GM12878 (cell line): Measurements from ENCODE around the gene COIL. TPM values are rescaled to one million over a fixed set of nuclear protein-coding genes. Genes with fewer than 3 reads are reported as not detected.
A peak's percentile ranks its signal among the peaks of the same experiment; 100 is the strongest.

Experiments
- ATAC-seq: fragments of 200-7000 bp; cut with Tn5 transposase; 3 replicates; pipeline ENCODE4 v1.9.1; 2020; ENCODE audit warnings: mild to moderate bottlenecking, moderate library complexity
- BruUV-seq: library from RNA; stranded (reverse); fragments of 400-500 nt; replicated peaks from 2 replicates; lab custom pipeline; 2021; lab: Mats Ljungman, UMichigan
- CTCF ChIA-PET: fragments of 300-600 bp; sonication (Branson Sonifier 250); formaldehyde crosslinking; extraction: SDS; loops from one replicate; lab custom pipeline; 2021; ENCODE audit warnings: inconsistent platforms; lab: Yijun Ruan, JAX
- POLR2A ChIA-PET: fragments of 350-600 bp; formaldehyde crosslinking; extraction: SDS; loops from one replicate; lab custom pipeline; 2021; ENCODE audit warnings: inconsistent platforms; lab: Charles Lee
- RAD21 ChIA-PET: fragments of 300-600 bp; sonication (Branson Sonifier 250); formaldehyde crosslinking; loops from one replicate; lab custom pipeline; 2023; ENCODE audit warnings: antibody characterized with exemption; ENCODE audit not compliant: unreplicated experiment; lab: Charles Lee
- SMC1A ChIA-PET: fragments of 300-600 bp; sonication (Branson Sonifier 250); formaldehyde crosslinking; loops from one replicate; lab custom pipeline; 2023; ENCODE audit not compliant: unreplicated experiment, uncharacterized antibody; lab: Charles Lee
- DNase-seq: peaks from one replicate; pipeline ENCODE4 v3.0.0-alpha.2; 2011; ENCODE audit warnings: low read depth, low spot score
- FAIRE-seq: peaks from 3 replicates; lab custom pipeline; 2011; peaks lifted over from hg19 to GRCh38; lab: Jason Lieb, UNC
- H2AFZ ChIP-seq: 2 replicates; pipeline ENCODE4 v1.6.0; 2011; ENCODE audit warnings: low read depth, low read length, control low read depth; ENCODE audit not compliant: control insufficient read depth
- H3K27ac ChIP-seq: 2 replicates; pipeline ENCODE4 v1.5.1; 2011; ENCODE audit warnings: control low read depth; ENCODE audit not compliant: control insufficient read depth, insufficient read depth
- H3K27me3 ChIP-seq, 2 experiments: replicated peaks in 1 of 2; 2 replicates each; pipeline versions ENCODE4 v1.6.0 to v1.6.1; 2011; ENCODE audit warnings: low read length in 1 of 2; ENCODE audit not compliant: control insufficient read depth in 2 of 2, insufficient read depth in 2 of 2
- H3K36me3 ChIP-seq, 2 experiments: 2 replicates each; pipeline ENCODE4 v1.5.1; 2011; ENCODE audit warnings: low read length in 1 of 2; ENCODE audit not compliant: control insufficient read depth in 2 of 2, insufficient read depth in 2 of 2
- H3K4me1 ChIP-seq: 2 replicates; pipeline ENCODE4 v1.6.1; 2011; ENCODE audit warnings: mild to moderate bottlenecking, low read length, moderate library complexity, mixed read lengths; ENCODE audit not compliant: control insufficient read depth, insufficient read depth
- H3K4me2 ChIP-seq: 2 replicates; pipeline ENCODE4 v1.6.0; 2011; ENCODE audit warnings: control low read depth; ENCODE audit not compliant: control insufficient read depth, insufficient read depth
- H3K4me3 ChIP-seq: fragments of 200-600 bp; sonication (generic); 2 replicates; pipeline ENCODE4 v1.5.1; 2016
- H3K79me2 ChIP-seq: 2 replicates; pipeline ENCODE4 v1.6.0; 2011; ENCODE audit warnings: low read length; ENCODE audit not compliant: control insufficient read depth, insufficient read depth
- H3K9ac ChIP-seq: 2 replicates; pipeline ENCODE4 v1.8.0; 2011; ENCODE audit warnings: low read length, control low read depth, mixed read lengths; ENCODE audit not compliant: control insufficient read depth, insufficient read depth
- H3K9me3 ChIP-seq: replicated peaks from 3 replicates; pipeline ENCODE4 v1.5.1; 2011; ENCODE audit warnings: mild to moderate bottlenecking, low read length; ENCODE audit not compliant: control insufficient read depth, insufficient read depth
- H4K20me1 ChIP-seq: 2 replicates; pipeline ENCODE4 v1.6.0; 2011; ENCODE audit not compliant: control insufficient read depth, insufficient read depth
- CTCF ChIP-seq, 3 experiments: IDR thresholded peaks in 2 of 3; conservative IDR thresholded peaks in 1 of 3; 2 replicates each; pipeline ENCODE4 v1.5.1; 2011; ENCODE audit warnings: low read depth in 3 of 3, low read length in 3 of 3, mild to moderate bottlenecking in 3 of 3, control low read depth in 2 of 3, moderate library complexity in 2 of 3, inconsistent platforms in 1 of 3, mixed read lengths in 1 of 3; ENCODE audit not compliant: control insufficient read depth in 2 of 3, insufficient read depth in 1 of 3; ENCODE audit errors: extremely low read depth in 1 of 3
- E4F1 ChIP-seq: fragments of 450-650 bp; IDR thresholded peaks from 2 replicates; pipeline ENCODE4 v1.6.1; 2018; ENCODE audit warnings: borderline replicate concordance, mild to moderate bottlenecking; ENCODE audit not compliant: partially characterized antibody
- IRF4 ChIP-seq: IDR thresholded peaks from 2 replicates; pipeline ENCODE4 v1.6.1; 2011; ENCODE audit warnings: low read depth, low read length
- IRF5 ChIP-seq: fragments of 450-650 bp; IDR thresholded peaks from 2 replicates; pipeline ENCODE4 v1.6.1; 2017; ENCODE audit warnings: borderline replicate concordance
- MYB ChIP-seq: fragments of 150-350 bp; IDR thresholded peaks from 2 replicates; pipeline ENCODE4 v1.6.1; 2014; ENCODE audit warnings: mild to moderate bottlenecking, low read depth, low read length, borderline replicate concordance
- PKNOX1 ChIP-seq: fragments of 450-650 bp; IDR thresholded peaks from 2 replicates; pipeline ENCODE4 v1.6.1; 2016; ENCODE audit warnings: mild to moderate bottlenecking
- POLR2AphosphoS5 ChIP-seq: IDR thresholded peaks from 2 replicates; pipeline ENCODE4 v1.6.1; 2011; ENCODE audit warnings: mild to moderate bottlenecking, low read length, inconsistent platforms
- RAD21 ChIP-seq: IDR thresholded peaks from 2 replicates; pipeline ENCODE4 v1.6.1; 2011; ENCODE audit warnings: mild to moderate bottlenecking, low read depth, low read length, moderate library complexity; ENCODE audit not compliant: insufficient read depth
- SMAD1 ChIP-seq: fragments of 450-650 bp; IDR thresholded peaks from 2 replicates; pipeline ENCODE4 v1.6.1; 2018; ENCODE audit warnings: mild to moderate bottlenecking, low read depth; ENCODE audit not compliant: partially characterized antibody
- SMC3 ChIP-seq: IDR thresholded peaks from 2 replicates; pipeline ENCODE4 v1.6.1; 2011; ENCODE audit warnings: low read length, improper control_type of control experiment, borderline replicate concordance
- SP1 ChIP-seq: IDR thresholded peaks from one replicate; pipeline ENCODE4 v1.6.1; 2011; ENCODE audit warnings: low read depth, low read length
- TAF1 ChIP-seq: IDR thresholded peaks from 2 replicates; pipeline ENCODE4 v1.6.1; 2011; ENCODE audit warnings: mild to moderate bottlenecking, low read depth, low read length, borderline replicate concordance
- WRNIP1 ChIP-seq: IDR thresholded peaks from 2 replicates; pipeline ENCODE4 v1.6.1; 2011; ENCODE audit warnings: low read depth, low read length, improper control_type of control experiment, borderline replicate concordance
- ZSCAN29 ChIP-seq: fragments of 450-650 bp; IDR thresholded peaks from 2 replicates; pipeline ENCODE4 v1.6.1; 2017; ENCODE audit warnings: mild to moderate bottlenecking, moderate library complexity
- WGBS: methylation state at CpG from one replicate; pipeline ENCODE4 v1.1.6; 2016; ENCODE audit warnings: low lambda C conversion rate; ENCODE audit not compliant: insufficient replicate concordance, insufficient coverage; ENCODE audit errors: missing lambda C conversion rate; 5-methylcytosine and 5-hydroxymethylcytosine counted together
- in situ Hi-C: fragments of 300-500 bp; cut with MboI; formaldehyde crosslinking; loops from 9 replicates; pipeline ENCODE4 v1.14.3; 2018; ENCODE audit warnings: mixed read lengths
- intact Hi-C: fragments of 100-400 bp; cut with micrococcal nuclease; formaldehyde crosslinking; loops from one replicate; pipeline ENCODE4 v1.14.2; 2022; ENCODE audit not compliant: unreplicated experiment
- polyA plus RNA-seq, 11 experiments: library from polyadenylated mRNA; depleted of rRNA in 4 of 11; unstranded in 6 of 11; stranded (reverse) in 5 of 11; fragments of >200 nt; fragmentation: Nextera tagmentation in 4 of 11; fragmentation: Illumina TruSeq in 1 of 11; extraction: Ambion mirVana in 4 of 11; extraction: Trizol in 1 of 11; gene quantifications; 1 replicate in 1 of 11; 2 replicates in 10 of 11; pipeline versions ENCODE4 v1.2.1 to v1.2.3, GENCODE V29; 2011 to 2016; ENCODE audit warnings: inconsistent platforms in 2 of 11, missing spikeins in 2 of 11, low read depth in 1 of 11
- total RNA-seq, 4 experiments: library from RNA; depleted of rRNA in 3 of 4; stranded (reverse); fragments of >200 nt in 3 of 4; fragmentation: Illumina TruSeq in 1 of 4; extraction: Trizol in 1 of 4; gene quantifications; 2 replicates each; pipeline versions ENCODE4 v1.2.1 to v1.2.3, GENCODE V29; 2013 to 2021

COIL gene
- total and polyA plus RNA-seq, 10 of the 15 experiments (the other 5 are each of a cell fraction or from before 2014, with no cell fraction given) = 13.7 to 24.3 (median 17.4) TPM

DNA sequence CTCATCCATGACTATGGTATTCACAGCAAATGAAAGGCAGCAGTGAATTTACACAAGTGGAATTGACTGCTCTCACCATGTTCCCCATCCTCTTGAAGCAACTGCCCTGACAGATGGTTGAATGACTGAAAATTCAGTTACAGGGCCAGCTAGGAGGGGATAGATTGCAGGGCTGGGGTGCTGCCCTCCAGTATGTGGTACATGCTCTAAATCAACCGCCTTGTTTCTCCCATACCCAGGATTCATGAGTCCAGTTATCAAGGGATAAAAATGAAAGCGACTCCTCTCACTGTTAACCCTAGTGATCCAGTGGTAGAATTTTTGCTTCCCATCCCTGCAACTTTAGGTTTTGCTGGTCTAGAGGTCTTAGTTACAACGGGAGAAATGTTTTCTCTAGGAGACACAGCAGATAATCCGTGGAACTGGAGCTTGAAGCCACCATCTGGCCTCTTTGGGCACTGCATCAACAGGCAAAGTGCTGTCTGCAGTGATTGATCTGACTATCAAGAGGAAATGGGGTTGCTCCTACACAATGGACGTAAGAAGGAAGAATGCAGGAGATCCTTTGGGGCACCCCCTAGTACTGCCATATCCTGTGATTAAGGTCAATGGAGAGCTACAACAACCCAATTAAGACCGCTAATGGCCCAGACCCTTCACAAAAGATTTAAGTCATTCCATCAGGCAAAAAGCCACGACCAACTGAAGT is 49.0 kb upstream of the COIL start:
- no peaks in the 10 kb centered on the region for H3K79me2 ChIP-seq
- H3K36me3 ChIP-seq = peaks cover 0 to 4% of the 10 kb centered on the region in 2 experiments; a peak in 1 of 4 replicates
- no TSS peak for BruUV-seq
- peak overlapping the region; percentile 87 for H2AFZ ChIP-seq
- H3K4me3 ChIP-seq = no peak overlapping the region
- DNase-seq (peak; percentile 51), FAIRE-seq (peak; percentile 97), ATAC-seq (peak; percentile 89)
- WGBS = 16% methylated on average over 7 of the region's 7 CpGs
- SMC1A ChIA-PET = interaction anchor here (0.8 to 2.1 kb wide), 10 partner anchors 11 to 190 kb away, joined by 3 to 8 read pairs (median 5); no protein-coding TSS in a partner anchor
- peak overlapping the region; percentile 57 for H3K4me2 ChIP-seq
- no peak overlapping the region for H3K9ac ChIP-seq
- POLR2A ChIA-PET = interaction anchor here (0.5 to 1.2 kb wide), 3 partner anchors 10 to 35 kb away, joined by 3 to 5 read pairs (median 3); no protein-coding TSS in a partner anchor
- CTCF ChIA-PET = interaction anchor here (1.0 to 4.7 kb wide), 14 partner anchors 11 to 374 kb away, joined by 3 to 33 read pairs (median 4); partner anchors contain the start of gene AKAP1
- H3K27ac ChIP-seq = no peak overlapping the region
- no peaks in the 10 kb centered on the region for H4K20me1 ChIP-seq
- no peaks in the 10 kb centered on the region for H3K27me3 ChIP-seq
- H3K4me1 ChIP-seq = peaks cover 11% of the 10 kb centered on the region
- RAD21 ChIA-PET = interaction anchor here (0.5 to 2.0 kb wide), 7 partner anchors 8 to 733 kb away, joined by 3 to 7 read pairs (median 3); partner anchors contain the start of gene SCPEP1
- in situ Hi-C loops (no loop called here), intact Hi-C loops (loop anchor here (5.0 to 10.0 kb wide), 2 partner anchors 48 to 75 kb away; partner anchors contain the start of genes AKAP1 and COIL)
- no peaks in the 10 kb centered on the region for H3K9me3 ChIP-seq
- TF ChIP-seq RAD21 = peak; percentile 70
- TF ChIP-seq SP1 = no peak
- no peak for TF ChIP-seq SMAD1
- no peak for TF ChIP-seq ZSCAN29
- TF ChIP-seq SMC3 = peak; percentile 66; the same call in 1 of the 2 replicates
- TF ChIP-seq IRF5 = no peak
- peak; percentile 28; the same call in 1 of the 2 replicates for TF ChIP-seq IRF4
- TF ChIP-seq MYB = no peak
- peak; percentile 65 for TF ChIP-seq PKNOX1
- TF ChIP-seq CTCF (IDR thresholded peaks at IDR 0.05 in 2 of 3, conservative IDR thresholded peaks at IDR 0.05 in 1 of 3; ENCODE audit: control insufficient read depth in 2 of 3, extremely low read depth in 1 of 3, insufficient read depth in 1 of 3, low read depth in 3 of 3, low read length in 3 of 3) = peak; percentile 79 to 88 (median 80)
- TF ChIP-seq TAF1 = no peak
- no peak for TF ChIP-seq POLR2AphosphoS5
- no peak for TF ChIP-seq E4F1
- no peak for TF ChIP-seq WRNIP1
